SKM-1 treated with dmso at 0.1 percent for 144 hours (cell line): ENCODE measurements around the gene CDH4.

Experiments
- DNase-seq: peaks from one replicate; lab custom pipeline; 2025; ENCODE audit not compliant: unreplicated experiment; lab: John Stamatoyannopoulos, UW

Gene CDH4

DNA sequence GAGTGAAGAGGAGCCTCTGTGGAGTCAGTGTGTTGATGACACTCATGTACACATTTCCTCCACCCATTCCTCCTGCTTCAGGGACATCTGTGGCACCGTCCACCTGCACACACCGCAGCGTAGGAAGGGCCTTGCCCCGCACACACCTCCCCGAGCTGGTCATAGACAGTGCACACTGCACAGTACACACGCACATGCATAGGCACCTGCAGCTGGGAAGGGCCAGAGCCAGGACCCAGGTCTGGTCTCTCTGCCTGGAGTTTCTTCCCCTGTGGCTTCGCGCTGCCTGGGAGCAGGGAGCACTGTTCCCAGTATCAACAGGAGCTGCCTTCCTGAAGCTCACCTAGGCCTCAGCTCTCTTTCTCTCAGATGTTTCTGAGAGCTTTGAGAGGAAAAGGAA is 473.1 kb downstream of the CDH4 start:
- no peak for DNase-seq

DNA sequence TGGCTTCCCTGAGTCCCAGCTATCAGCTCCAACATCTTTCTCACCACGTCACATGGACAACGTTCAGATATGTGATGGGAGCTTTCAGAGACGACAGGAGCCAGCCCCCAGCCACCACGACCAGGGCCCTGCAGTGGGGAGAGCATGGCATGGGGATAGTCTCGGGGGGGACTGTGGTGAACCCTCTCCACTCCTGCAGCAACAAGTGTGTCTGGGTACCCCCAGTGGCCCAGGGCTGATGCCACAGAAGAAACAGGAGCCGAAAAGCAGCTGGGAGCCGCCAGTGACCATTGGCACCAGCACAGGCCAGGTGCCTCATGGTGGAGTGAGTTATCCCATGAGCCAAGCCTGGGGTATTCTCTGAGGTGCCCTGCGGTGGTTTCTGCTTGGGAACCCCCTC is 473.9 kb downstream of the CDH4 start:
- no peak for DNase-seq

DNA sequence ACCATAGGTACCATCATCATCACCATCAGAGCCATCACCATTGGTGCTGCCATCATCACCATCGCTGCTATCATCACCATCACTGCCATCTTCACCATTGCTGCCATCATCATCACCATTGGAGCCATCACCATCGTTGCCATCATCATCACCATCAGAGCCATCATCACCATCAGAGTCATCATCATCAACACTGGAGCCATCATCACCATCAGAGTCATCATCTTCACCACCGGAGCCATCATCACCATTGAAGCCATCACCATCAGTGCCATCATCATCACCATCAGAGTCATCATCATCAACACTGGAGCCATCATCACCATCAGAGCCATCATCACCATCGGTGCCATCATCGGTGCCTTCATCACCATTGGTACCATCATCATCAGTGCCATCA is 474.9 kb downstream of the CDH4 start:
- DNase-seq: no peak

DNA sequence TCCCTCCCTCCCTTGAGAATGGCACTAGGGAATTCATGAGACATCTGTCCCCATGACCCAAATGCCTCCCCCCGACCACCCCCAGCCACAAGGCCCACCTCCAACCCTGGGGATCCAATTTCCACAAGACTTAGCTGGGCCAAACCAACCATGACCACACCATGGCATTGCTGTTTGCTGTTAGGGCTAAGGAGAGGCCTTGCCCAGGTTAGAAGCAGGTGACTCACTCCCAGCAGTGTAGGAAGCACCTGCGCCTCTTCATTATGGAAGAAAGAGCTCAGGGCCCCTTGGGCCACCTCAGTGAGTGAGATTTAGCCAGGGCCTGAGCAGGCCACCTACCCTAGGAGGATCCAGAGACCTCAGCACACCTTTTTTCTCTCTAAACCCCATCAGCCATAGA is 475.7 kb downstream of the CDH4 start:
- no peak for DNase-seq

DNA sequence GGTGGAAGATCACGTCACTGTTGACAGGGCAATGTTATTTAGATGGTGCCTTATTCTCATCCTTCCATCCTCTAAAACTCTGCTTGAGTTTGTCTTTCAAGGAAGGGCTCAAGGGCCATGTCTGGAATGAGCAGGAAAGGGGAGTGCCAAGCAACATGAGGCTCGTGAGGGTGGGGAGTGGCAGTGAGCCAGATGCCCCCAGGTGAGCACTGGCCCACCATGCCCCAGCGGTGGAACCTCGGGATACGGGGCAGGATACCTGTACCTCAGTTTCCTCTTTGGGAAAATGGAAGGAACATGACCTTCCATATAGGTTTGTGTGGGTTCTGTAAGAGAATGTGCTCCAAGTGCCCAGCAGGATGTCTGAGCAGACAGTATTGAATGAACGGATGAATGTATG is 476.3 kb downstream of the CDH4 start:
- DNase-seq: no peak

DNA sequence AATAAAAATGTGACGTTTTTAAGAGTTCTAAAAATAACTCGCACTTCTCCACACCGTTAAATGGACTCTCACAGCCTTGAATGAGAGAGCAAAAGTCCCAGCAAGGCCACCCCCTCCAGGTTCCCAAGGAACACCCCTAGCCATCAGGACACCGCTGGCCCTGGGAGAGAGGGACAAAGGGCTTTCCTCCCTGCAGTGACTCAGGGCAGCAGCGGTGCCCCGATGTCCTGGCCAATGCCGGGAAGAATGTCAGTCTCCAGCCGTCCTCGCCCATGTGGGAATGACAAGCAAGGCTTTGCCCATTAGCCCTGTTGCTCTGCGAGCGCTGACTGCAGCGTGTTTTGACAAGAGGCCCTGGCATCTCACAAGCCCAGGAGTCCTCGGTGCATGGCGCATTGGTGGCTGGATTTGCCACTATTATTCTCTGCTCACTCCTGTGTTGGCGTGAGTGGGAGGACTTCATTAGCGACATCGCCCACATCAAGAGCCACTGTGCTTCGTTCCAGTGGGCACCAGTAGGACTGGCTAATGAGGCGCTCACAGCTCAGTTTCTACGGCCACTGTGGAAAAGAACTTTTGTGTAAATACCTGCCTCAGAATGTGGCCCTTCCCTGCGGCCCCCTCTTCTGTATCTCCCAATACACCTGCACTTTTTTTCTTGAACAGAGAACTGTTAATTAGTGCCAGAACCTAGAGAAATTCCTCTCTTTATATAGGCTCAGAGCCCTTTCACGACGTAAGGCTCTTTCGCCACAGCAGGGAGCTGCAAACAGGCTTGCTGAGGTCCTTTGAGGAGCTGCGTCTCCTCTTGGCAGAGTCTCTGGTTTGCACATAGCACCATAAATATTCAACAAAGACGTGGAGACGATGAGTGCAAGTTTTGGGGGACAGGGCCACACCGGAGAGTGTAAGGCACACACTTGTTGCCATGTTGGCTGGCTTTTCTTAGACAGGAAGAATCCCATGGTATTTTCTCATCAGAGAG is 477.0 kb downstream of the CDH4 start:
- no peak for DNase-seq

DNA sequence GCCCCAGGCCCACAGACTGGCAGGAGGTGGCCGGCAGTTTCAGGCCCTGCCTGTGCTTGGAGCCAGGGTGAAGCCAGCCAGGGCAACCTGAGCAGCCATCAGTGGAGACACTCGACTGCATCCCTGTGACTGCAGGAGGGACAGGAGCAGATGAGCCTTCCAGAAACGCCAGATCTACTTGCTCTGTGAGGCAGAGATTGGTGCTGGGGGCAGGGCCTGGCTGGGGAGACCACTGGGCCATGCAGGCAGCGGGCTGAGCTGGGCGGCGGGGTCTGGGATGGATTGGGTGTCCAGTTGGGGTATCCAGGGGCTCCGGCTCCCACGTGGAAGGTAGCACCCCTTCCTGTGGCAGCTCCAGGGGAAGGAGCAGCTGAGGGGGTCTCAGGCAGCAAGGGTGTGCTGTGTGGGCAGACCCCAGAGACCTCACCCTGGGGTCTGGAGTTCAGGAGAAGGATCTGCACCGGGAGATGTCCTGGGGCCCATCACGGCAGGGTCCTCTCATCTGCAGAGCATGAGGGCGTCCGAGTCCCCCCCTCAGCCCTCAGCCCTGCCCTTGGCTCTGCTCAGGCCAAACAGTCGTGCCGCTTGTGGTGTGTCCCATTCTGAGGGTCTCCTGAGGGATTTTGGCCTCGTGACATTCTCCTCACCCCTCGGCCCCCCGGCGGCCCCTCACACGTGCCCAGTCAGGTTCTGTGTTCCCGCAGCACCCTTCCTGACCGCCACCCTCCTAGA is 478.7 kb downstream of the CDH4 start:
- no peak for DNase-seq

DNA sequence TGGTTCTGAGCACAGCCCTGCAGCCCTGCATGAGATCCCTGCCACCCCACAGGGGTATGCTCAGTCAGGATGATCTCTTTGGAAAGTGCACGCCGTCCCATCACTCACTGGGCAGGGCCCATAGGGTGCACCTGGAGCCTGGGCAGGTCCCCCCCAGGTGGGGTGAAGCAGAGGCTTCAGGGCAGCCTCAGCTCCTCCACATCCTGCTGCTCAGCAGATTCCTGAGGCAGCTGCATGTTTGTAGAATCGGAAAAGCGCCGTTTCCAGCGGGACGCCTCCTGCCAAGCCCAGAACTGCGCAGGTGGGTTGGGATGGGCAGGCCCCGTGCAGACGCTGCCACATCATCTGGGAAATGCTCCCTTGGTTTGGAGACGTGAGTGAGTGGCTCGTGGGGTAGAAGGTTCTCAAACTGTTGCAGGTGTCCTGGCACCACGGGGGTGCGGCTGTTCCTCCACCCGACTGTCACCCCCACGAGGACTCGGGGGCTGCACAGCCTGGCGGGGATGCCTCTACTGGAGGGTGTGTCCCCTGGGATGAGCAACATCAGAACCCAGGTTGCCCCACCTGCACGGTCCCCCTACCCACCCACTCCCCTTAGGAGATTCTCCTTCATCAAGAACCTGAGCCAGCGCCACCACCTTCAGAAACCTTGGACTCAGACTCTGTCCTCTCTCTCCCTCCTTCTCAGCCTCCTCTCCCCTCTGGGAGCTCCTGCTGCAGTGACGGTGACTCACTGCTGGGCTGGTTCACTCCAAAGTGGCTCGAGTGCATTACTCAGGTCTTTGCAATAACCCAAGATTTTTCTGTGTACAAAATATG is 479.5 kb downstream of the CDH4 start:
- no peak for DNase-seq

DNA sequence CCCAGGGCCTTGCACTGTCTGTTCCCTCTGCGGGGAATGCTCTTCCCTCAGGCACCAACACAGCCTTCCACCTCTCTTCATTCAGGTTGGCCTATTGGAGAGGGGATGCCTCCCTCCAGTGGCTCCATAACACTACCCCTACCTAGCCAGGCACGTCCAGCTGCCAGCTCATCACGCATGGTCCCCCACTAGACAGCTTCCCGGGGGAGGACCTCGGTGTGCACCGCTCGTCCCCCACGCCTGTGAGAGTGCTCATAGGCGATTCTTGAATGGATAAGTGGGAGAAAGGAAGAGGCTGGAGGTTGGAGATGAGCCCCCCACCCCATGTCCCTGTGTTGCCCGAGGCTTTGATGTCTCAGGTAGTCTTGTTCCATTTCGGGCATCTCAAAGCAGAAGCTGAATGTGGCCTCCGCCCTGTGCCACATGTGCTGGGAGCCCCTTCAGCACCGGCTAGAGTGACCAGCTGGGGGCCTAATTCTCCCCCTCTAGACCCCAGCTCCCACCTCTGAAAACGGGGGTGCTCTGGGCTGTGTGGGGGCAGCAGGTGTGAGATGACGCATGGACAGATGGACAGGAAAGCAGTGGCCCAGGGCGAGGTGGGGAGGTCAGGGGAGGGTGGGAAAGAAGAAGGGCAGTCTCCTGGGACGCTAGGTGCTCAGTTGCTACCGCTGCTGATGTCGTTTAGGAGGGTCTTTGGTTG is 480.6 kb downstream of the CDH4 start:
- DNase-seq: no peak

DNA sequence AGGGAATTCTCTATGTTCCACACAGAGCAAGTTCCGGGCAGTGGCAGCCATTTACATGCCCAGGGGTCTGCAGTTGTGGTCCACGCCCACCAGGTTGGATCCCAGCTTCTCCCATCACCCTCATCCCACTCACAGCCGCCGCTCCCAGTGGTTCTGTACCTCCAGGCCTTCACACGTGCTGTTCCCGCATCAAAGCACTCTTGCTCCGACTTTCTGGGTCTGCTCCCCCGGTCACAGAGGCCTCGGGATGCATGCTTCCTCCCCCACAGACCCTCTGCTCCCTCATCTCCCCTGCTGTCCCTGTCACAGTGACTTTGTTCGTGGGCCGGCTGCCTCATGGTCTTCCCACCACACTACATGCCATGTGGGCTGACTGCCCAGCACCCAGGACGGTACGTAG is 481.2 kb downstream of the CDH4 start:
- DNase-seq: no peak

DNA sequence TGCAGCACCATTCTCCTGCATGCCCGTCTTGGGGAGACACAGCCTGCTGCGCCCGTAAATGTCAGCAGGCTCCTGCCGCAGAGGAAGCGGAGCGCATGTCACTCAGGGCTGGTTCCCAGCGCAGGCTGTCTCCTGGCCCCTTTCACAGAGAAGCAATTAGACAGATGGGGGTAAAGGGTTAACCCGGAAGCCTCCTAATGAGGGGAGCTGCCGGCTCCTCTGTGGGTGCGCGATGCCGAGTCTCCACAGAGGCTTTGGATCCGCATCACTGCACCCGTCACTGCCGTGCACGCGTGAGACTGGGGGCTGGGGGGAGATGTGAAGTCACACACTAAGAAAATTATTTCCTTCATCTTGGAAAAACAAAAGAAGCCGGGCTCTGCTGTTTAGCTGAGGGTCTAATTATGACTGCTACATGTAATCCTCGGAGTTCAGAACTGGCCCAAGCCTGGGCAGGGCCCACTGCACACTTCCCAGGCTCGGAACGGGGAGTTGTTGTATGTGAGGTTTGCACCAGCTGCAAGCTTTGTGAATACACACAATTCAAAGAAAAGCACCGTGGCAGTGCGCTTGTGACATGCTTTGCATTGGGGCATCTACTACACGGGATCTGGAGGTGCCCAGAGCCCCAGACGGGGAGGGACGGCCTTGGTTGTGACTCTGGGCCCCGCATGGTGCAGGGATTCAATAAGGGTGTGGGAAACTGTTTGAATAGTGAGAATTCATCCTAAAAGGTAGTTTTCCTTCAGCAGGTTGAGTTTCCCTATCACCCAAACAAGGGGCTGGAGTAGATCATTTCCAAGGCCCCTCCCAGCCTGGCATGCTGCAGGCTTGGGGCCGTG is 482.1 kb downstream of the CDH4 start:
- no peak for DNase-seq

DNA sequence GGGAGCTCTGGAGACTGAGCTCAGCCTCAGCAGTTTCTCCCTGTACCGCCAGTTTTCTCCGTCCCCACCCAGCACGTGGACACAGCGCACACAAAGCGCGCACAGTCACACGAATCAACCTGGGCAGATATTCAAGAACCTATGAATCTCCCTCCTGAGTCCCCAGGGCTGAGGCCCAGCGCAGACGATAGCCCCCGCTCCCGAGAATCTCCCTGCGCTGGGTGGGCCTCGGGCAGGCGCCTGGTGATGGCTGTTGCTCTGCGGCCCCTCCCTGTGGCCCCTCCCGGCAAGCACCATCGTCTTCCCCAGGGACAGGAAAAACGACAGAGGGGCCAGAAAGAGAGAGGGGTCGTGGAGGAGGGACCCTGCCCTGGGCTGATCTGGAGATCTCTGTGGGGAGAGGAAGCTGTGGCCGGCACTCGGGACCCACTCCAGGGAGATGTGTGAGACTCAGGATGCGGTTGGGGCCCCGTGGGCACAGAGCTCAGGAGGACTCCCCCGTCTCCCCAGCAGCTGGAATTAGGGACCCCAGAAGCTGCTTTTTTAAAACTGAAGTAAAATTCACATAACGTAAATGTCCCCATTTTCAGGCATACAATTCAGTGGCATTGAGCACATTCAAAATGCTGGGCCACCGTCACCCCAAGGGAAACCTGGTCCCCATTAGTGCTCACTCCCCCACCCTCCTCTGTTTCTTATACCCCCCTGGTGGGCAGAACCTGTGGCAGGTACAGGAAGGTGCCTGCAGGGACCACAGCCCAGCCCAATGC is 482.9 kb downstream of the CDH4 start:
- no peak for DNase-seq

DNA sequence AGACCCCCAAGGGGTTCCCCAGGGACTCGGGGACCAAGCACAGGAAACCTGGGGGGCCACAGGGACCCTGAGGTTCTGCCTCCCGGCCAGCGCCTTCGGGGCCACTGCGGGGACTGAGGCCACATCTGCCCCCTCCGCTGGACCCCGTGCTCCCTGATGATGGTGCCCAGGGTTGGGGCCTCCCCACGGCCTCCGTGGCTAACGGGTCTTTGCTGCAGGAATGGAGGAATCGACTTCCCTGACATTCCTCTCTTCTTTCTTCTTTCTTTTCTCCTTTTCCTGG is 483.4 kb downstream of the CDH4 start:
- no peak for DNase-seq

DNA sequence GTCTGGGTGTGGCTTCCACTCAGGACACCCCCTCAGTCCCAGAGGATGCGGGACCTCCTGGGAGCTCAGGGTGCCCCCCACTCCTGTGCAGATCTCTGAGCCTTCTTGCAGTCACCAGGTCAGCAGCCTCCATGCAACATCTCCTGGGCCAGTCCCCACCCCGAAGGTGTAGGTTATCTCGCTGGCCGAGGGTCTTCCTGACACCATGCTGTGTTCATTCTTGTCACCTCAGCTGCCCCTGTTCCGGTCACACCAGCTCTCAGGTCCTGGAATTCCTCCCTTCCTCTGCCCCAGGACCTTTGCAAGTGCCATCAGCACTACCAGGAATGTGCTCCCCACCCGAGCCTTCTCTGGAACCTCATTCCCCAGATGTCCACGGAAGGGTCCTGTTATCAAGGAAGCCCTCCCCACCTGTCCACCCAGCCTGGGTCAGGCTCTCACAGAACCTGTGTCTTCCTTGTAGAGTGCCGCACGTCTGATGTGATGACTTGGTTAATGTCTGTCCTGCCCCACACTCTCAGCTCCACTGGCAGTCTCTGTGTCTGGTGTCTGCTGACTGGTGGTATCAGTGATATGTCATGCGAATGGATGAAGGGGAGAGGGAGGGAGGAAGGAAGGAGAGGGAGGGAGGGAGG is 484.1 kb downstream of the CDH4 start:
- no peak for DNase-seq

DNA sequence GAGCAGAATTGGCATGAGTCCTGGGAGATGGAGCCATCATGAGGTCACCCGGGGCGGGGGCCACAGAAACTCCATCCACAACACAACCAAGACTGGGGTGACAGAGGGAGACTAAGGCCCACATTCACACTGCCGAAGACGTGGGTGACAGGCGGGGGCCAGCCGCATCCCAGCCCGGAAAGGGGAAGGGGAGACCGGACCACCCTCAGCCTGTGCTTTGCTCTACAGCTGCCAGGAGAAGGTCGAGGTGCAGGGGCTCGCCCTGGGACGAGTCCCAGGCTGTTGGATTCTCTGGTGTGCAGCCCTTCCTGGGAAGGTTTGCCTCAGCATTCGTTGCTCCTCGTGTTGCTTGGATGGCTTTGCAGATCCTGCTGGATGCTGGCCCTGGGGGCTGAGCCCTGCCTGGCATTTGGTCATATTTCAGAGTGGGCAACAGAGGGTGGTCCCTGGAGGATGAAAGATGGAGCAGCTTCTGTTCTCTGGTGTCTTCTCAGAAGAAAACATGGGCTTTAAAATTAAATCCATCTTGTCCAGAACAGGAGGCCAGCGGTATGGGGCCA is 484.8 kb downstream of the CDH4 start:
- no peak for DNase-seq

DNA sequence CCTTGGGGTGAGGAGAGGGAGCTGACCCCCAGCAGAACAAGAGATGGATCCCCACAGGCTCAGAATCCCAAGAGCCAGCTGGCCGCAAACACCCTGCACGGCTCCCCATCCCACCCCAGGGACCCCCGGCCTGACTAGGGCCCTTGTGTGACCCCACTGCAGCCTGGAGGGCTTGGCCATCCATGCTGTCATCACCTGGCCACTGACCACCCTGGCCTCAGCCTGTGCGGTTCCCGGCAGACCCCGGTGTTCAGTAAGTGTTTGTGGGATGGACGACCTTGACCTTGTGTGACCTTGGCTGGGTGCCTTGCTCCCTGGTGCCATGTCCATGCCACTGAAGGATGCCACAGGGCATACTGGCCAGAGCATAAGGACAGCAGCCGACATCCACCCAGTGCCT is 485.3 kb downstream of the CDH4 start:
- DNase-seq: no peak

DNA sequence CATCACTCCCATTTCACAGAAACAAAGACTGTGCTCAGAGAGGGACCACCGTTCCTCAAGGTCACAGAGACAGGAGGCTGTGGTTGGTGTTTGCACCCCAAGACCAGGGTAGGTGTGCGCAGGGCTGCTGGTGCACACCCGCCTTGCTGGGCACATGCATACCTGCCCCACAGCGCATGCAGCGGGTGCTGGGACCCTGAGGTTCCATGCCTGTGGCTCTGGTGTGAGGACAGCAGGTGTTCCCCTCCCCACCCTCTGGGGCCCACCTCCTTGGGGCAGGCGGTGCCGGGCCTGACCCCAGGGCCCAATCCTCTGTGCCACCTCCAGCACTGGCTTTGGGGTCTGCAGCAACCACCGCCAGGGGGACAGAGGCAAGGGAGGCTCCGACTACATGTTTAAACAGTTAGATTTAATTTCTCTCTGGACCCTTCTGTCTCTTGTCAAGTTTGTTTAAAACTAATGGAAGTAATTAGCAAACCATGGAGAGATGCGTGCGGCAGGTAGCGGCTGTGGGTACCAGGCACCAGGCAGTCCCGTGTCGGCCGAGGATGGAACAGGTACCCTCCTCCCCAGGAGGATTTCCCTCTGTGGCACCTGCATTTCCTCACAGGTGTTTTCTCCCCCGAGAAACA is 485.9 kb downstream of the CDH4 start:
- no peak for DNase-seq

DNA sequence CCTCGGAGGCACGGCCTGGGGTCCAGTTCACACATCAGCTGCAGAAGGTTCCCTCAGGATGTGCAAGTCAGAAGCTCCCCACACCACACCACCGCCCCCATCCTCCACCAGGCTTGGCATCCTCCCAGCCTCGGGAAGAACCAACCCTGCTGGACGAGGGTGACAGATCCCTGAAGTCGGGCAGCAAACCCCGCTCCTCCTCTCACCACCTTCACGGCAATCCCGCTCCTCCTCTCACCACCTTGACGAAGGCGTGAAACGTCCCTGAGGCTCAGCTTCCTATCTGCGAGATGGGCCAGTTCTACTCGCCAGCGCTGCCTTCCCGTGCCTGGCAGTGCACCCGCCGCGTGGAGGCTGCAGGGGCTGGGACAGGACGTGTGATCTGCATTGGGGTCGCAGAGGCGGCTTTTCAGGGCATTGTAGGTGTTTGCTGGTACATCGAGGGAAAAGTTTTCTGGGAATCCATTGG is 486.6 kb downstream of the CDH4 start:
- no peak for DNase-seq
